GM10266 (cell line): ENCODE measurements around the gene JAG1.

Experiments used
- DNase-seq: peaks from one replicate; pipeline ENCODE4 v3.0.0; 2012; ENCODE audit errors: extremely low spot score
- TF ChIP-seq, protein P1 (sequence below): IDR thresholded peaks from 2 replicates; pipeline ENCODE4 v1.5.1; 2012; ENCODE audit warnings: mild to moderate bottlenecking, low read depth; ENCODE audit not compliant: control insufficient read depth, insufficient read depth; ENCODE audit errors: missing control alignments

JAG1 gene

DNA sequence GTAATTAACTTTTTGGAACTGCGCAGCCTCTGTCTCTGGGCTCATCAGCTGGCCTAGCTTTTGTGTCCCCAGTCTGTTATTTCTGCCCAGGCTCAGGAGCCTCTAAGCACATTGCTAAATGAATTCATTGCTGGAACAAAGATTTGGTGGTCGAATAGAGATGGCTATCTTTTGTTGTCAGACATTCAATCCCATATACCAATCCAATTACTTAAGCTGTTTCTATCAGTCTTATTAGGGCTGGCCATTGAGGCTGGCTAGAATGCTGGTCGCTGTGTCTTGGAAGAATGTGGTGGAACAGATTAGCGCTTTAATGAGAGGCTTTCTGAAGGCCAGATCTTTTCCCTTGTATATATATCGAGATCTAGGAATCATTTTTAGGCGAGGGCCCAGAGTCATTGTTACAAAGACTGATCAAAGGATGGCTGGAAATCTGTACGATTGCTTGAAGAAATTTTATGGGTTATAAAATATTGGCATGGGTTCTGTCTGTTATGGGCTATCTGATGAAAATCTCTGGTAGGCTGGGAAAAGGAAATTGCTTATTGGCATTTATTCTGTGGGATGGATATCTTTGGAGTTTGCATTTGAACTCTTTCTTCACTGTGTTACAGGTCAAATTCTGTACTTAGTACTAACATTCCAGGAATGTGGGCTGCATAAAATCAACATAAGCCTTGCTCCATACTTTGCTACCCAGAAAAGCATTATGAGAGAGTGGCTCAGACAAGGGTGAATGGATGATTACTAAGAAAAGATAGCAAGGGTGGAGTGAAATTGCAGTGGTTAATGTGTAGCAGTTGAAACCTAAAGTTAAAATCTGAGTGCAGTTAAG, 34.8 kb upstream of the JAG1 start:
- no peak for DNase-seq
- TF ChIP-seq, protein P1, sequence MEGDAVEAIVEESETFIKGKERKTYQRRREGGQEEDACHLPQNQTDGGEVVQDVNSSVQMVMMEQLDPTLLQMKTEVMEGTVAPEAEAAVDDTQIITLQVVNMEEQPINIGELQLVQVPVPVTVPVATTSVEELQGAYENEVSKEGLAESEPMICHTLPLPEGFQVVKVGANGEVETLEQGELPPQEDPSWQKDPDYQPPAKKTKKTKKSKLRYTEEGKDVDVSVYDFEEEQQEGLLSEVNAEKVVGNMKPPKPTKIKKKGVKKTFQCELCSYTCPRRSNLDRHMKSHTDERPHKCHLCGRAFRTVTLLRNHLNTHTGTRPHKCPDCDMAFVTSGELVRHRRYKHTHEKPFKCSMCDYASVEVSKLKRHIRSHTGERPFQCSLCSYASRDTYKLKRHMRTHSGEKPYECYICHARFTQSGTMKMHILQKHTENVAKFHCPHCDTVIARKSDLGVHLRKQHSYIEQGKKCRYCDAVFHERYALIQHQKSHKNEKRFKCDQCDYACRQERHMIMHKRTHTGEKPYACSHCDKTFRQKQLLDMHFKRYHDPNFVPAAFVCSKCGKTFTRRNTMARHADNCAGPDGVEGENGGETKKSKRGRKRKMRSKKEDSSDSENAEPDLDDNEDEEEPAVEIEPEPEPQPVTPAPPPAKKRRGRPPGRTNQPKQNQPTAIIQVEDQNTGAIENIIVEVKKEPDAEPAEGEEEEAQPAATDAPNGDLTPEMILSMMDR = no peak

DNA sequence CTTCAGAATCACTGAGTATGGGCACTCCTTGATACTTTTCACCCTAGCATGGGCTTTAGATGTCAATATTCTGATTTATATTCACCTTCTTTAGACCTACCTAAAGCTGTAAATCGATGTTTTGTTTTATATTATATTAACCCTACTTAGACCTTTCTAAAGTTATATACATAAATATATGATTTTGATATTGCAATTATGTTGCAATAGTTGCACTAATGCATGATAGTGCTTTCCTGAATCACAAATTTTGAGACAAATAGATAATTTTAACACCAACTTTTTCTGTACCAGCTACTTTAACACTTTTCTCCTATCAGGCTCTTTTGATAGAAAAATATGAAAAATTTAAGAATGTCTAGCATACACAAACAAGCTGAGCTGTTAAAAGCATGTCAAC, 34.0 kb upstream of the JAG1 start:
- TF ChIP-seq, protein P1 = no peak
- no peak for DNase-seq

- TF ChIP-seq, protein P1 = no peak
- no peak for DNase-seq
Measured at GRCh38 chr20:10707068-10707467, 33.3 kb upstream of the JAG1 start.

- TF ChIP-seq, protein P1 = no peak
- no peak for DNase-seq
Measured at GRCh38 chr20:10706460-10706811, 32.6 kb upstream of the JAG1 start.

- TF ChIP-seq, protein P1 = no peak
- no peak for DNase-seq
Measured at GRCh38 chr20:10705801-10706459, 32.1 kb upstream of the JAG1 start.

- TF ChIP-seq, protein P1 = no peak
Measured at GRCh38 chr20:10701607-10702006, 27.8 kb upstream of the JAG1 start.

DNA sequence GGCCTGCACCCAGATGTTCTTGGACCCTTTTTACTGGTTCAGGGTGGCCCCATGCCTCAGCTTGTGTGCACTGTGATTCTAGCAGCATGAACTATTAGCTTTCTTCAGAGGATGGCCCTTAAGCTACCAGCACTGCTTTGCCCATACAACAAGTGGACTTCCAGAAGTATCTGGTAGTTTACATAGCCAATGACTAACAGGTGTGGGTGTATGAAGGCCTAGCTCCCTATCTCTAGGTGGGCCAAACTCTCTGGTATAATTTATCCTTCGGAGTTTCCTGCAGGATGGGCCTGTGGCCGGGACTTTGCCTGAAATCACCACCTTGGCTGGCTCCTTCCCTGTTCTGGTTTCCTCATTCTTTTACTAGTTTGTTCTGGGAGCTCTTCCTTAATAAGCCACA, 26.1 kb upstream of the JAG1 start:
- TF ChIP-seq, protein P1 = no peak
- no peak for DNase-seq

More at GRCh38 chr20:10701607-10702006, 27.8 kb upstream of the JAG1 start:
- no peak for DNase-seq
